Activated naive CD8-positive, alpha-beta T cell treated with anti-CD3 and anti-CD28 coated beads for 36 hours (primary cell): ENCODE measurements around the gene METTL25. TPM values are rescaled to one million over a fixed set of nuclear protein-coding genes. Genes with fewer than 3 reads are reported as not detected.

Experiments used
- DNase-seq: peaks from one replicate; pipeline ENCODE4 v3.0.0; 2021
- H3K27ac Mint-ChIP-seq: one replicate; pipeline ENCODE4 v1.8.0; 2022; ENCODE audit warnings: mild to moderate bottlenecking, moderate library complexity, mixed read lengths
- H3K27me3 Mint-ChIP-seq: one replicate; pipeline ENCODE4 v1.8.0; 2022; ENCODE audit warnings: mild to moderate bottlenecking, mixed read lengths
- H3K36me3 Mint-ChIP-seq: one replicate; pipeline ENCODE4 v1.8.0; 2021; ENCODE audit warnings: mild to moderate bottlenecking, mixed read lengths
- H3K4me1 Mint-ChIP-seq: one replicate; pipeline ENCODE4 v1.8.0; 2021; ENCODE audit warnings: mixed read lengths
- H3K4me3 Mint-ChIP-seq: one replicate; pipeline ENCODE4 v1.8.0; 2022; ENCODE audit warnings: mild to moderate bottlenecking, moderate library complexity, mixed read lengths
- H3K9me3 Mint-ChIP-seq: one replicate; pipeline ENCODE4 v1.8.0; 2022; ENCODE audit warnings: mixed read lengths
- total RNA-seq, 2 experiments: library from RNA; stranded (reverse); gene quantifications; one replicate each; pipeline ENCODE4 v1.2.3, GENCODE V29; 2021

METTL25 gene
- total RNA-seq, 2 experiments from 2014 or later: 4.6 to 5.7 TPM

DNA sequence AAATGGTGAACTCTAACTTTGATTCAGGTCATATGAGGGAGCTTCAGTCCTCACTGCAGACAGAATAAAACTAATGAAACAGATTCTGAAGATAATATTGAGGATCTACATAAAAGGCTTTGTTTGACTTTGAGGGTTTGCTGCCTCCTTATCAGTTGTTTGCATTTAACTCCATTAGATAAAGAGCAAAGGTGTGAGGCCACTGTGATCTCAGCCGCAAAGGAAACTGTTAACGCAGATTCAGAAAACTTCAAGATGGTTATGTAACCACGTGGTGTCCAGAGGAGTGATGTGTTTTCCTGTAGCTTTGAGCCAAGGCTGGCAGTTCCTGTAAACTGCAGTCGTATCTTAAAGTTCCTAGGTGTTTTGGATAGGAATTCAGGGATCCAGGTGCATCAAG, 67.8 kb downstream of the METTL25 start:
- Mint-ChIP-seq H3K4me3 (no peak overlapping the region), H3K27ac (no peak overlapping the region), H3K9me3 (no peaks in the 10 kb centered on the region), H3K36me3 (peaks cover 7% of the 10 kb centered on the region), H3K27me3 (no peaks in the 10 kb centered on the region), H3K4me1 (peaks cover 9% of the 10 kb centered on the region)
- DNase-seq: no peak

GRCh38 chr12:82426586-82426985, 68.3 kb downstream of the METTL25 start:
- Mint-ChIP-seq H3K4me1 (peaks cover 9% of the 10 kb centered on the region), H3K27ac (no peak overlapping the region), H3K4me3 (no peak overlapping the region), H3K27me3 (no peaks in the 10 kb centered on the region), H3K36me3 (peaks cover 4% of the 10 kb centered on the region), H3K9me3 (no peaks in the 10 kb centered on the region)
- no peak for DNase-seq

DNA sequence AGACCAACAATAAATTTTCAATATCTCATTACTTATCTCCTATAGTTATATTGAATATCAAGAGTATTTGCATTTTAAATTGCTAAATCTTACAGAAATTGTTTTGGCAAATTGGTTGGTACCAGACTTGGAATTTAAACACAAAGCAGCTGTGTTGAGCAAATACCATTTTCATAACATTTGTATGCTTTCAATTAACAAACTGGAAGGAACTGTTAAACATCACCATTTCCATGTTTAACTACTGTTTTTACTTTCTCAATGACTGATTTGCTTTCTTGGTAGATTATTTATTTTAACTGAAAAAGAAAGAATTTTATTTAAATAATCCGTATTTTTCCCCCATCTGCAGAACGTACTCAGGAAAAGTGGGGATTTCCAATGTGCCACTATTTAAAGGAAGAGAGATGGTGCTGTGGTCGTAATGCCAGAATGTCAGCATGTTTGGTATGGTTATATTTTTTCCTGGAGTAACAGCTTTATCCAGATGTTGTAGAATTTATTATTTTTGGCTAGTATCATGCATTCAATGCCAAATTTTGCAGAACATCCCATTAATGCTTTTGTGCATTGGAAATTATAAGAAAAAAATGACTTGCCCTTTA, 72.3 kb downstream of the METTL25 start:
- DNase-seq: no peak
- Mint-ChIP-seq H3K4me3 (no peak overlapping the region), H3K27me3 (no peaks in the 10 kb centered on the region), H3K4me1 (no peaks in the 10 kb centered on the region), H3K9me3 (no peaks in the 10 kb centered on the region), H3K27ac (no peak overlapping the region), H3K36me3 (no peaks in the 10 kb centered on the region)

DNA sequence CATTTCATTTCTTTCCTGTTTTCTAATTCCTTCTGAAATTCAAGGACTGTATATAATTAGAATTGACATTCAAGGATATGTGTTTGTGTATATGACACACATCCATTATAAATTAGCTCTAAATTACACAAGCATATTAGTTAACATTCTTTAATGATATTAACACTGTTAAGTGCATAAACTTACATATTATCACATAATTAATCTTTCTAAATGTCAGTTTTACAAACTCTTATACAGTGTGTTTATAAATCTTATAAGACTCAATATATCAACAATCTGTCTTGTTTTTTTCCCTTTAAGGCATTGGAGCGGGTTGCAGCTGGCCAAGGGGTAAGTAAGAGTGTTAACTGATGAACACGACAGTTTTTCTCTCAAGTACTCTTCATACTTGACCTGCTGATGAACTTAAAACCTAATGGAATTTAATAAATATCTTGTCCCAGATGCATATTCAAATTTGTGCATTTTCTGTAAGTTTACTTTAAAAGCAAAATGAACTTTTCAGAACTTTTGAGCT, 76.1 kb downstream of the METTL25 start:
- DNase-seq: no peak
- H3K36me3 Mint-ChIP-seq: no peaks in the 10 kb centered on the region
- no peaks in the 10 kb centered on the region for H3K9me3 Mint-ChIP-seq
- no peaks in the 10 kb centered on the region for H3K27me3 Mint-ChIP-seq
- peaks cover 6% of the 10 kb centered on the region for H3K4me1 Mint-ChIP-seq
- no peak overlapping the region for H3K27ac Mint-ChIP-seq
- H3K4me3 Mint-ChIP-seq: no peak overlapping the region

- peaks cover 6% of the 10 kb centered on the region for H3K4me1 Mint-ChIP-seq
- H3K36me3 Mint-ChIP-seq: peaks cover 17% of the 10 kb centered on the region
- no peaks in the 10 kb centered on the region for H3K27me3 Mint-ChIP-seq
- H3K27ac Mint-ChIP-seq: no peak overlapping the region
- H3K4me3 Mint-ChIP-seq: no peak overlapping the region
- DNase-seq: no peak
- H3K9me3 Mint-ChIP-seq: no peaks in the 10 kb centered on the region
Measured at GRCh38 chr12:82436354-82436753, 78.0 kb downstream of the METTL25 start.

GRCh38 chr12:82437744-82438143, 79.4 kb downstream of the METTL25 start:
- no peak overlapping the region for H3K4me3 Mint-ChIP-seq
- H3K27me3 Mint-ChIP-seq: no peaks in the 10 kb centered on the region
- no peak for DNase-seq
- H3K9me3 Mint-ChIP-seq: no peaks in the 10 kb centered on the region
- H3K36me3 Mint-ChIP-seq: peaks cover 27% of the 10 kb centered on the region
- H3K4me1 Mint-ChIP-seq: peaks cover 6% of the 10 kb centered on the region
- no peak overlapping the region for H3K27ac Mint-ChIP-seq

- Mint-ChIP-seq H3K9me3 (no peaks in the 10 kb centered on the region), H3K4me1 (peaks cover 6% of the 10 kb centered on the region)
Measured at GRCh38 chr12:82438356-82438755, 80.0 kb downstream of the METTL25 start.

GRCh38 chr12:82440885-82441284, 82.6 kb downstream of the METTL25 start:
- H3K9me3 Mint-ChIP-seq: no peaks in the 10 kb centered on the region
- no peak for DNase-seq
- peaks cover 42% of the 10 kb centered on the region for H3K36me3 Mint-ChIP-seq
- no peaks in the 10 kb centered on the region for H3K27me3 Mint-ChIP-seq
- H3K27ac Mint-ChIP-seq: no peak overlapping the region
- no peak overlapping the region for H3K4me3 Mint-ChIP-seq
- peaks cover 6% of the 10 kb centered on the region for H3K4me1 Mint-ChIP-seq

More at GRCh38 chr12:82438356-82438755, 80.0 kb downstream of the METTL25 start:
- no peaks in the 10 kb centered on the region for H3K27me3 Mint-ChIP-seq
- peaks cover 32% of the 10 kb centered on the region for H3K36me3 Mint-ChIP-seq
- H3K4me3 Mint-ChIP-seq: no peak overlapping the region
- H3K27ac Mint-ChIP-seq: peak overlapping the region; percentile 10
- no peak for DNase-seq

DNA sequence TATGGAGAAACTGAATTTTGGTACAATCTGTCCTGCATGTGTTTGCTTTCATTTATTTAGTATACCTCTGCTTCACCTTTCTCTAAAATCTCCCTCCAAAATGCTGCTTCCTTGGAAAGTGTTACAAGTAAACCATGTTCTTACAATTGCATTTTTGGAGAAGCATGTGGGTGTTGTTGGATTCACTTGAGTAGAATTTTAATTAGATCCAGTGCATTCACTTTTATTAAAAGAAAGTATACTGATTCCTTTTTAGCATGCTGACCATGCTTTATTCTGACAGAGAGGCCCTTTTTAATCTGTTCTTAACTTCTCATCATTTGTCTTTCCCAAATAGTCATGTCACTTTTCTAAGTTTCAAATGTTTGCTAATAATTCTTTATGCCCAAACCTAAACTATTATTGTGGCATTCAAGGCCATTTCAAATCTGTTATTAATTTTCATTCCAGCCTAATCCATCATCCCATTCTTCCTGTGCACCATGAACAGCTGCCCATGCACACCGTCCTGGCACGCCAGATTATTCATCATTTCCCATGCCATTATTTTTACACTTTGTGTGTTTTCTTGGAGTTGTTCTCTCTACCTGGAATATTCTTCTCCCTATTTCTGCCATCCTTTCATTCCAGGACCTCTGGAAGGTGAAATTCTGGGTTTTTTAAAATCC, 90.7 kb downstream of the METTL25 start:
- Mint-ChIP-seq H3K27me3 (no peaks in the 10 kb centered on the region), H3K27ac (no peak overlapping the region), H3K9me3 (no peaks in the 10 kb centered on the region), H3K4me3 (no peak overlapping the region), H3K4me1 (no peaks in the 10 kb centered on the region), H3K36me3 (peaks cover 4% of the 10 kb centered on the region)
- DNase-seq: no peak

DNA sequence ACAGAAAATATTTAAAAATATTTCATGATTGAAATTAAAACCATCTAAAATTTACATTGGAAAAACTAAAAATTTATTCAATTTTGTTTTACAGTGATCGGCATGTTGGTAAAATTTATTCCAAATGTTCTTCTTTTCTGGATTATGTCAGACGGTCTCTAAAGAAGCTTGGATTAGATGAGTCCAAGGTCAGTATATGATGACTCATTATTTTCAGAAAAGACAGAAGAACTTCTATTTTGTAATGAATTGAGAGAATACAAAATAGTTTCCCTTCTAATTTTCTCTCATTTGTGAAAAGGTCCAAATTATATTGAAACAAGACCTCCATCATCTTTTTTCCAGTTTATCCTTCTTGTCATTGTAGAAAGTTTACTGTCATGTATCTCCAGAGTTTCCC, 98.3 kb downstream of the METTL25 start:
- H3K27ac Mint-ChIP-seq: no peak overlapping the region
- H3K4me3 Mint-ChIP-seq: no peak overlapping the region
- H3K36me3 Mint-ChIP-seq: peaks cover 13% of the 10 kb centered on the region
- no peak for DNase-seq
- H3K27me3 Mint-ChIP-seq: no peaks in the 10 kb centered on the region
- H3K4me1 Mint-ChIP-seq: no peaks in the 10 kb centered on the region
- H3K9me3 Mint-ChIP-seq: no peaks in the 10 kb centered on the region

- H3K36me3 Mint-ChIP-seq: peaks cover 13% of the 10 kb centered on the region
- H3K27ac Mint-ChIP-seq: no peak overlapping the region
- H3K4me3 Mint-ChIP-seq: no peak overlapping the region
- no peaks in the 10 kb centered on the region for H3K27me3 Mint-ChIP-seq
- no peaks in the 10 kb centered on the region for H3K4me1 Mint-ChIP-seq
- DNase-seq: no peak
- no peaks in the 10 kb centered on the region for H3K9me3 Mint-ChIP-seq
Measured at GRCh38 chr12:82458101-82458500, 99.8 kb downstream of the METTL25 start.

DNA sequence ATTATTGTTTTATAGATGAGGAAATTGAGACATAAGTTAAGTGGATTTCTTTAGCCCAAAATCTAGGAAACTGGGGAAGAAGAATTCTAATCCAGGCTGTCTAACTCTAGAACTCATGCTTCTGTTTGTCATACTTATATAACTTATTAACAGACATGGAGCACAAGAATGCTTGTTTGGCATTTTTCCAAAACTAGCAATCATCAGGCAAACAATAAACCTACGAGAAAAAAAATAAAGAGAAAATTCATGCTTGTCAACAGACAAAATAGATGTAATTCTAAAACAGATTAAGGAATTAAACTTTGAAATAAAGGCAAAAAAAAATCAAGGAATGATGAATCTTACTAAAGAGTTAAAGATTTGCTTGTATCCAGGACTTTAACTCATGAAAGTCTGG, 103.1 kb downstream of the METTL25 start:
- Mint-ChIP-seq H3K9me3 (no peaks in the 10 kb centered on the region), H3K27ac (no peak overlapping the region), H3K4me3 (no peak overlapping the region), H3K36me3 (peaks cover 24% of the 10 kb centered on the region), H3K4me1 (no peaks in the 10 kb centered on the region), H3K27me3 (no peaks in the 10 kb centered on the region)
- DNase-seq: no peak

- H3K9me3 Mint-ChIP-seq: no peaks in the 10 kb centered on the region
- no peak for DNase-seq
- H3K27ac Mint-ChIP-seq: no peak overlapping the region
- no peaks in the 10 kb centered on the region for H3K4me1 Mint-ChIP-seq
- H3K4me3 Mint-ChIP-seq: no peak overlapping the region
- H3K27me3 Mint-ChIP-seq: no peaks in the 10 kb centered on the region
- H3K36me3 Mint-ChIP-seq: peaks cover 24% of the 10 kb centered on the region
Measured at GRCh38 chr12:82461836-82462235, 103.5 kb downstream of the METTL25 start.

DNA sequence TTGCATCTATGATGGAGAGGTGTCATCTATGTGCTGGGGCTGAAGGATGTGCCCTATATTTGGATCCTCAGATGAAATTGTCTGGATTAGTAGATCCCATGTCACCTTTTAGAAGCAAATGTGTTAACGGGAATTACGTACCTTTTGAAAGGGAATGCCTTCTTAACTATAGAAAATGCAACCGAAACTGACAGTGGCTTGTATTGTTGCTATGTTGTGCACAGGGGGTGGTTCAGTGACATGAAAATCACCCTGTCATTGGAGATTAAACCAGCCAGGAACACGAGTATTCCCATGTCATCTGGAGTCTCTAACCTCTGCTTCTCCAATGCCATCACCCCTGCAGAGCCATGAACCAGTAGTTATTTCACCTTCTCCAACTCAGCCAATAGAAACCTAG, 110.2 kb downstream of the METTL25 start:
- Mint-ChIP-seq H3K9me3 (peaks cover 11% of the 10 kb centered on the region), H3K27ac (no peak overlapping the region), H3K27me3 (no peaks in the 10 kb centered on the region), H3K4me1 (no peaks in the 10 kb centered on the region), H3K36me3 (peaks cover 47% of the 10 kb centered on the region), H3K4me3 (no peak overlapping the region)
- no peak for DNase-seq

DNA sequence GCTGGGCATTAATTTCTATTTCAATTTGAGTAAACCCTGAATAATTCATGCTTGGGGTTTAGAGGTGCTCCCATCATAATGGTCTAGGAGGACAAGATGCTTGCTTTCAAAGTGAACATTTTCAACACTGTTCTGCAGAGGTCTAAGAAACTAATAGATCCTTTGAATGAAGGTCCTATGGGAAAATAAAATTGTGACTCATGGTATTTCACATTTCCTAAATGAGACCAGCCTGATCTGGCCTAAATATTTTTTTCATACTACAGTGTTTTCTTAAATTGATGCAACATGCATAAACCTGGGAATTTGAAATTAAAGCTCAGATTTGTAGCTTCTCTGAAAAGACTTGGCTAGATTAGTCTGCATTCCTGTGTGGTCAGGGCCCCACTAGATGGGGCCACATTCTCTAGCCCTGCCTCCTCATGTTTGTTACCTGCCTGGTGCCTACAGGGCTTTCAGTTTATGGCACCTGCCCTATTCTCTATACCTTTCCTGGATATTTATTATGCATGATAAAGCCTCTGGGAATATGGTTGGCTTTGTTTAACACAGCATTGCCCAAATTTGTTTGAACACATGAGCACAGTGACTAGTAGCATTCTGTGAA, 112.7 kb downstream of the METTL25 start:
- H3K27me3 Mint-ChIP-seq: no peaks in the 10 kb centered on the region
- H3K9me3 Mint-ChIP-seq: peaks cover 11% of the 10 kb centered on the region
- no peak overlapping the region for H3K27ac Mint-ChIP-seq
- H3K36me3 Mint-ChIP-seq: peaks cover 50% of the 10 kb centered on the region
- no peaks in the 10 kb centered on the region for H3K4me1 Mint-ChIP-seq
- no peak for DNase-seq
- no peak overlapping the region for H3K4me3 Mint-ChIP-seq
